GM12891 (cell line): ENCODE measurements around the gene LRRC27.

Experiments used
- DNase-seq: peaks from one replicate; pipeline ENCODE4 v3.0.0; 2011; ENCODE audit warnings: low spot score; ENCODE audit not compliant: insufficient read length
- FAIRE-seq: peaks from 2 replicates; lab custom pipeline; 2011; peaks lifted over from hg19 to GRCh38; lab: Jason Lieb, UNC
- PAX5 ChIP-seq: IDR thresholded peaks from 2 replicates; pipeline ENCODE4 v1.6.1; 2011; ENCODE audit warnings: low read length, moderate library complexity, mild to moderate bottlenecking; ENCODE audit not compliant: insufficient read depth, severe bottlenecking
- POLR2A ChIP-seq: IDR thresholded peaks from 2 replicates; pipeline ENCODE4 v1.6.1; 2011; ENCODE audit warnings: low read depth, low read length, control low read depth
- POLR2AphosphoS5 ChIP-seq: IDR thresholded peaks from 2 replicates; pipeline ENCODE4 v1.6.1; 2011; ENCODE audit warnings: low read depth, low read length, control low read depth
- POU2F2 ChIP-seq: IDR thresholded peaks from 2 replicates; pipeline ENCODE4 v1.6.1; 2011; ENCODE audit warnings: low read depth, mild to moderate bottlenecking, control low read depth, low read length, moderate library complexity
- SPI1 ChIP-seq: IDR thresholded peaks from 2 replicates; pipeline ENCODE4 v1.6.1; 2011; ENCODE audit warnings: low read depth, low read length, control low read depth
- TAF1 ChIP-seq: IDR thresholded peaks from 2 replicates; pipeline ENCODE4 v1.6.1; 2011; ENCODE audit warnings: low read depth, low read length, control low read depth

The LRRC27 gene

DNA sequence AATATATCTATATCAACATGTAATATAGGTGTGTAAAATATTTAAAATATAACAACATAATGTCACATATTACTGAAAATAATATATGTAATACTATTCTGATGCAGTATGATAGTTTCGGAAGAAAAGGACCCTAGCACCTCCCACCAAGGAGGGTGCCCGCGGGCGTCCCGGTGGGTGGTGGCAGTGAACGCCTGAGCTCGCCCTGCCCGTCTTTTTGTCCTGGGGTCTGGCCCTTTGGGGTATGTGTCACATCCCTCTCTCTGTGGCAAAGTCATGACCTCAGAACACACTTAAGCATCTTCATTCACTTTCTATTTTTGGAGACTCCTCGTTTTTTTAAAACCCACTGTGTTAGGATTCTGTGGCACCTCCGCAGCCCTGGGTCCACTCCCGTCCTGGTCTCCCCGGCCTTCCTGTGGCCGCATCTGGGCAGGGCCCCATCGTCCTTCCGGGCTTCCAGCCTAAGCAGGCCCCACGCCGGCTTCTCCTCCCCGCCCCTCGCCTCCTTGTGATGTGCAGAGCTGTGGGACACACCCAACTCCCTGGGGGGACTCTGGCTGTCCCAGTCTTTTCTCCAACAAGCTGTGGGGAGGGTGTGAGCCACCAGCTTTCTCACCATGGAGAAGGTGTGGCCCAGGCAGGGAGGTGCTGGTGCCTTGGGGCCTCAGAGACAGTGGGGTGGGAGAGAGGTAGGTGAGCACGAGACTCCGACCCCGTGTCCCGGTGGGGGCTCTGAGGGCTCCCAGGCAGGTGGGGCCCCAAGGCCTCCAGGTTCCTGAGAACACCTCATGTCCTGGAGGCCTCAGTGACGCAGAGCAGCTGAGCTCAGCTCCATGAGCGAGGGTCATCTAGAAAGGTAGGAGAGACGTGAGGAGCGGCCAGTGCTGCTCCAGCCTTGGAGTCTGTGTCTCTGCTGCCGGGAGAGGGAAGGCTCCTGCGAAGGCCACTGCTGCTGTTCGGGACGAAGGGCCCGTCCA lies 81.5 kb downstream of the LRRC27 start:
- DNase-seq (no peak), FAIRE-seq (no peak)
- TF ChIP-seq POLR2A (no peak), SPI1 (no peak), POLR2AphosphoS5 (no peak), POU2F2 (no peak), TAF1 (no peak), PAX5 (no peak)

- FAIRE-seq (no peak), DNase-seq (no peak)
- TF ChIP-seq POLR2A (no peak), PAX5 (no peak)
Measured at GRCh38 chr10:132414402-132415016, 82.5 kb downstream of the LRRC27 start.

GRCh38 chr10:132415255-132415654 lies 83.3 kb downstream of the LRRC27 start:
- no peak for DNase-seq
- TF ChIP-seq POLR2AphosphoS5 (no peak), POU2F2 (0 out of 2 replicates have a peak, but pooled peaks have one; percentile 37)
- peak; percentile 64 for FAIRE-seq

GRCh38 chr10:132415956-132416355 lies 84.0 kb downstream of the LRRC27 start:
- FAIRE-seq (no peak), DNase-seq (no peak)
- TF ChIP-seq POLR2A (no peak), TAF1 (no peak), SPI1 (no peak), POU2F2 (no peak), PAX5 (no peak), POLR2AphosphoS5 (no peak)

DNA sequence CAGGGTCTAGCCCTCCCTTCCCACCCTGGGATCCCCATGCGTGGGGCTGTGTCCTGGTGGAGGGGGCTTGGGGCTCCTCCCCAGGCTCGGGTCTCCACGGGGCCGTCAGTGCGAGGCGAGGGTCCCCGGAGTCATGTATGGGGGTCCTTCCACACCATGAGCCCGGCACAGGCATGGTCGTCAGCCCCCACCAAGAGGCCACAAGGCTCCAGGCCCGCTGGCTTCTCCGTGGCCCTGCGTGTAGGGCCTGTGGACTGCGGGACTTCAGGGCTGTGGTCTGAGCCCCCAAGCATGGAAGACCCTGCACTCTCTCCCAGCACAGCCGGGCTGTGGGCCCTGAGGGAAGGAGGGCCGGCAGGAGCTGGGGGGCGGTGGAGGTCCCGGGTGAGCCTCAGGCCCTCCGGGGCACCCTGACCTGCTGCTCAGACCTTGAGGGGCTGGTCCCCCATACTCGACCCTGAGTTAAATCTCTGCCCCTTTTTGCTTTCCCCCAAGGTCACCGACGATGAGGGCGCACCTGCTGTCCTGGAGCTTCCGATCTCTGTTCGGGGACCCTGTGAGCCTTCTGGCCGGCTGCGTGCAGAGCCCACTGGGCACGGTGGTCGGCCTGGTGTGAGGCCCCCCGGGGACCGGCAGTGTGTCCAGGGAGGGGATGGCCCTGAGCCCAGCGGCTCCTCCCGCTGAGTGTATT lies 84.7 kb downstream of the LRRC27 start:
- FAIRE-seq (no peak), DNase-seq (no peak)
- TF ChIP-seq POU2F2 = no peak
- no peak for TF ChIP-seq TAF1
- no peak for TF ChIP-seq SPI1

DNA sequence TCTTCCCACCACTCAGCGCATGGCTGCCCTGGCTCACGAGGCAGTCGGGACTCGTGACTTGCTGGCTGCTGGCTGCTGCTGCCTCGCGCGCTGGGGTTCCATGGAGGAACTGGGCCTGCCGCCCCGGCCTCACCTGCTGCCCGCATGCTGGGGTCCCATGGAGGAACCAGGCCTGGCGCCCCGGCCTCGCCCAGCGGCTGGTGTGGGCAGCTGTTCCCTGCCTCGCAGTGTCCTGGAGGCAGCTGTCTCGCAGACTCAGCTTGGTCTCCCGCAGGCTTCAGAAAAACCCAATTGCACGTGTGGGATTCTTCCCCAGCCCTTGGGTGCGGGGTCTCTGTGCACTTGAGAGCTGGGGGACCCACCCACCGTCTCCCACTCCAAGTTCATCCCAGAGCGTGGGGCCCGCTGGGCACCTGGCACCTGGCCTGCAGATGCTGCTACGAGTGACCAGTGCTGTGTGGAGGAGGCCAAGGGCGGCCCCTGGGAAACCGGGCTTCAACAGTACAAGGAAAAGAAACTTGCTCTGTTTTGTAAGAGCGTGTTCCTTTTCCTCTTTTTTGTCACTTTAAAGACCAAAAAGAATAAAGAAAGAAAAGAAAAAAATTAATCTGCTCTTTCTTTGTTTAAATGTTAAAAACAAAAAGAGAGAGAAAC lies 85.4 kb downstream of the LRRC27 start:
- no peak for FAIRE-seq
- TF ChIP-seq POU2F2 (no peak), TAF1 (no peak), SPI1 (no peak), POLR2AphosphoS5 (no peak), PAX5 (no peak), POLR2A (no peak)
- DNase-seq = no peak

DNA sequence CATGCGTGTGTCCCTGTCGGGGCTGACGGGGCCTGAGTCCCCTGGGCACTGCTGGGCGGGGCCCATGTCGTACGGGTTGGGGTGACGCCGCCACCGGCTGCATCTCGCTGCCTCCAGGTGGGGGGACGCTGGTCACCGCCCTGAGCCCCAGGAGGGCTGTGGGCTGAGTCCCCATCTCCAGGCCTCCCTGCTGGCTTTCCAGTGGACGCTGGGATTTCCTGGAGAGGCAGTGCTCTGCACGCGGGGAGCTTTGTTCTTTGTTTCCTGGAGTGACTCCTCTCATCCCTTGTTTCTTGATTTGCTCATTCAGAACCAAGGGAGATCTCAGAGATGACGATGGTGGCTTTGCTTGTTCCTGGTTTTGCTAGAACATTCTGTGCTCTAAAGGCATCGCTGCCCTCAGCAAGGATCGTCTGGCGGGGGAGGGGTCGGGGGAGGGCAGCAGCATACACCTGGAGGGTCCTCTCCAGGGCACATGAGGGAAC lies 86.0 kb downstream of the LRRC27 start:
- no peak for DNase-seq
- FAIRE-seq = no peak
- no peak for TF ChIP-seq POLR2A
- no peak for TF ChIP-seq POU2F2

DNA sequence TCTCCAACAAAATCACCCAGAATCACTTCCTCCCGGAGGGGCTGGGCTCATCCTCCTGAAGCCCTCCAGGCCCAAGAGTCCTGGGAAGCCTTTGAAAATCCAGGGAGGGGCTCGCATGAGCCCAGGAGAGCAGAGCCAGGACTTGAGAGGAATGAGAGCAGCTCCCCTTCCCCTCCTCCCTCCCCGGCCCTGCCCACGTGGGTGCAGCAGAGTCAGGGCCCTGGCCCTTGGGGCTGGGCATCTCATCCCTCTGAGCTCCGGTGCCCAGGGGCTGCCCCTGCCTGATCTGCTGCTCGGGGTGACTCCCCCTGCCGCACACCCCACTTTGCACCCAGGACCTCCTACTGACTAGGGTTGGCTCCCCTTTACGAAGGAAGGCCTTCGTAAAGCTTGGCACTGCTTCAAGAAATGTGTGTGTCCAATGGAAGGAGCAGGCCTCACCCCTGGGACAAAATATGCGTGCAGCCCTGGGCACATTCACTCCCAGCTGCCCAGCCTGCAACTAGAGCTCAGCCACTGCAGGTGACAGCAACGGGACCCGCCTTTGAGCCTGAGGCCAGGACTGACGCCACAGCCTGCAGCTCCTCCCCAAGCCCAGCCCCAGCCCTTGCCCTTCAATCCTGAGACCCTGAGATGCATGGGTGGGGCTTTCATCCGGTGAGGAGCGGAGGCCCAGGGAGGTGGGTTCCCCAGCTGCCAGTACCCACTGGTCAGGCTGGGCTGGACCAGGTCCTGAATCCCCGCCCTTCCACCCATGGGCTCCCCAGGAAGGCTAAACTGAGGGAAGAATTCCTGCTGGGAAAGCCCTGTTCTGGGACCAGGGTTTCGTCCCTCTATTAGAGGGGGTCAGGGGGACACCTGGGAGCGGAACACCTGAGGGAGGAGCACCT lies 86.8 kb downstream of the LRRC27 start:
- FAIRE-seq (peak; percentile 58), DNase-seq (no peak)
- peak; percentile 16; the same call in 1 of the 2 replicates for TF ChIP-seq SPI1
- no peak for TF ChIP-seq POU2F2
- no peak for TF ChIP-seq POLR2AphosphoS5
- TF ChIP-seq PAX5 = no peak

DNA sequence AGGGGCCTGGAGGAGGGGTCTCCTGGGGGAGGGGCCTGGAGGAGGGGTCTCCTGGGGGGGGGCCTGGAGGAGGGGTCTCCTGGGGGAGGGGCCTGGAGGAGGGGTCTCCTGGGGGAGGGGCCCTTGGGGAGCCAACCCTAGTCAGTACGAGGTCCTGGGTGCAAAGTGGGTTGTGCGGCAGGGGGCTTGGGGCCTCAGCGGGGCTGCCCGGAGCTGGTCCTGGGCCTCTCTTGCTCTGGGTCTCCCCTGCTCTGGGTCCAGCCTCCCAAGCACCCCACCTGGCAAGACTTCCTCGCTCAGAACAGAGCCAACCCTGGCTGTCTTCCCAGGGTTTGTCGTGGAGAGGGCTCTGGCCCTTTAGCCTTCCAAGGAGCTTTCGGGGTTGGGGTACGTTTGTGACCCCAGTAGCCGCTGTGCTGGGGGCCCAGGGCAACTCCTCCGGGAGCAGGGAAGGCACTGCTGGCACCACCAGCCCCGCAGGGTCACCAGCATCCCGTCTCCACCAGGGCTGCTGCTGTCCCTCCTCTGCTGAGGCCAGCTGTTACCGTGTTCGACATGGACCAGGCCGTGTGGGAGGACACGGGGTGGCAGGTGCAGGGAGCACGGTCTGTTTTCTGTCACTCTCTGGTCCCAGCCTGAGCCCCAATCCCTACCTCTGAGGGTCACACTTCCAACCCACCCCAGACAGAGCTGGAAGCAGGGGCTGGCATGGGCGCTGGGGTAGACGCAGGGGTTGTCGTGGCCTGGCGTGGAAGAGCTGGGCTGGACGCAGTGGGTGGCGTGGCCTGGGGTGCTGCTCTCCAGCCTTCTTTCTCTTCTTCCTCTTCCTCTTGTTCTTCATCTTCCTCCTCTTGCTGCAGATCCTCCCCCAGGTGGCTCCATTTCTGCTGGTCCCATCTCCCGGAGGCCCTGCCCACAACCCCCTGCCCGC lies 87.8 kb downstream of the LRRC27 start:
- no peak for TF ChIP-seq POLR2AphosphoS5
- no peak for TF ChIP-seq PAX5
- no peak for TF ChIP-seq SPI1
- no peak for TF ChIP-seq POU2F2
- no peak for TF ChIP-seq TAF1
- no peak for TF ChIP-seq POLR2A
- DNase-seq (no peak), FAIRE-seq (no peak)
